GM18526 (cell line): ENCODE results near the gene NOS2.

Source experiments
- POLR2A ChIP-seq: IDR thresholded peaks from 3 replicates; pipeline ENCODE4 v1.6.1; 2011; ENCODE audit not compliant: insufficient read length; ENCODE audit errors: extremely low read depth

NOS2 gene

GRCh38 chr17:27817731-27818130 is 17.4 kb upstream of the NOS2 start:
- no peak for TF ChIP-seq POLR2A

- no peak for TF ChIP-seq POLR2A
Measured at GRCh38 chr17:27816946-27817345, 16.6 kb upstream of the NOS2 start.

- TF ChIP-seq POLR2A, result no peak
Measured at GRCh38 chr17:27811961-27812360, 11.6 kb upstream of the NOS2 start.

- no peak for TF ChIP-seq POLR2A
Measured at GRCh38 chr17:27810902-27811557, 10.7 kb upstream of the NOS2 start.

GRCh38 chr17:27810211-27810901 is 10.0 kb upstream of the NOS2 start:
- TF ChIP-seq POLR2A, result peak; percentile 35

GRCh38 chr17:27809555-27809954 is 9.2 kb upstream of the NOS2 start:
- no peak for TF ChIP-seq POLR2A

- TF ChIP-seq POLR2A, result peak; percentile 33
Measured at GRCh38 chr17:27808628-27809027, 8.3 kb upstream of the NOS2 start.

GRCh38 chr17:27807567-27808470 is 7.5 kb upstream of the NOS2 start:
- TF ChIP-seq POLR2A, result peak; percentile 65

GRCh38 chr17:27805520-27806146 is 5.3 kb upstream of the NOS2 start:
- no peak for TF ChIP-seq POLR2A

GRCh38 chr17:27804113-27804512 is 3.8 kb upstream of the NOS2 start:
- TF ChIP-seq POLR2A, result no peak

- TF ChIP-seq POLR2A, result no peak
Measured at GRCh38 chr17:27802962-27803680, 2.8 kb upstream of the NOS2 start.

- no peak for TF ChIP-seq POLR2A
Measured at GRCh38 chr17:27802033-27802432, 1.7 kb upstream of the NOS2 start.

- TF ChIP-seq POLR2A, result no peak
Measured at GRCh38 chr17:27798376-27798775, 2.0 kb downstream of the NOS2 start.

- no peak for TF ChIP-seq POLR2A
Measured at GRCh38 chr17:27797390-27798091, 2.8 kb downstream of the NOS2 start.
